Measurements from ENCODE around the gene ZNF668. TPM values are rescaled to one million over a fixed set of nuclear protein-coding genes. Genes with fewer than 3 reads are reported as not detected.

ZNF668 gene
- total RNA-seq, 4 donors from 2014 or later = 7.3 to 10.7 (median 7.6) TPM

DNA sequence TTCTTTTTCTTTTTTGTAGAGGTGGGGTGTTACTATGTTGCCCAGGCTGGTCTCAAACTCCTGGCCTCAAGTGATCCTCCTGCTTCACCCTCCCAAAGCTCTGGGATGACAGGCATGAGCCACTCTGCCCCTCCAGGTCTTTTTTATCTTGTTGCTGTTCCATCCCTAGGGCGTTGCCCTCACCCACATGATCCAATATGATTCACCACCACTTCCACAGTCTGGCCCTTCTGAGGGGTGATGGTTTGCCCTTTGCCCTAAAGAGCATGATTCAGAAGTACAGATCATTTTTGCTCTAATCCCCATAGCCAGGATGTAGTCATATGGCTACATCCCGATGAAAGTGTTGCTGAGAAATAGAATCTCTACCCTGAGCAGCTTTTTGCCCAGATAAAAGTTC lies 21.9 kb downstream of the ZNF668 start:
- TF ChIP-seq, protein P1, sequence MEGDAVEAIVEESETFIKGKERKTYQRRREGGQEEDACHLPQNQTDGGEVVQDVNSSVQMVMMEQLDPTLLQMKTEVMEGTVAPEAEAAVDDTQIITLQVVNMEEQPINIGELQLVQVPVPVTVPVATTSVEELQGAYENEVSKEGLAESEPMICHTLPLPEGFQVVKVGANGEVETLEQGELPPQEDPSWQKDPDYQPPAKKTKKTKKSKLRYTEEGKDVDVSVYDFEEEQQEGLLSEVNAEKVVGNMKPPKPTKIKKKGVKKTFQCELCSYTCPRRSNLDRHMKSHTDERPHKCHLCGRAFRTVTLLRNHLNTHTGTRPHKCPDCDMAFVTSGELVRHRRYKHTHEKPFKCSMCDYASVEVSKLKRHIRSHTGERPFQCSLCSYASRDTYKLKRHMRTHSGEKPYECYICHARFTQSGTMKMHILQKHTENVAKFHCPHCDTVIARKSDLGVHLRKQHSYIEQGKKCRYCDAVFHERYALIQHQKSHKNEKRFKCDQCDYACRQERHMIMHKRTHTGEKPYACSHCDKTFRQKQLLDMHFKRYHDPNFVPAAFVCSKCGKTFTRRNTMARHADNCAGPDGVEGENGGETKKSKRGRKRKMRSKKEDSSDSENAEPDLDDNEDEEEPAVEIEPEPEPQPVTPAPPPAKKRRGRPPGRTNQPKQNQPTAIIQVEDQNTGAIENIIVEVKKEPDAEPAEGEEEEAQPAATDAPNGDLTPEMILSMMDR (IDR thresholded peaks at IDR 0.05; ENCODE audit: low read depth) = no peak

- TF ChIP-seq, protein P1 (IDR thresholded peaks at IDR 0.05; ENCODE audit: low read depth) = no peak
Observed at GRCh38 chr16:31050280-31051030, 23.6 kb downstream of the ZNF668 start.

DNA sequence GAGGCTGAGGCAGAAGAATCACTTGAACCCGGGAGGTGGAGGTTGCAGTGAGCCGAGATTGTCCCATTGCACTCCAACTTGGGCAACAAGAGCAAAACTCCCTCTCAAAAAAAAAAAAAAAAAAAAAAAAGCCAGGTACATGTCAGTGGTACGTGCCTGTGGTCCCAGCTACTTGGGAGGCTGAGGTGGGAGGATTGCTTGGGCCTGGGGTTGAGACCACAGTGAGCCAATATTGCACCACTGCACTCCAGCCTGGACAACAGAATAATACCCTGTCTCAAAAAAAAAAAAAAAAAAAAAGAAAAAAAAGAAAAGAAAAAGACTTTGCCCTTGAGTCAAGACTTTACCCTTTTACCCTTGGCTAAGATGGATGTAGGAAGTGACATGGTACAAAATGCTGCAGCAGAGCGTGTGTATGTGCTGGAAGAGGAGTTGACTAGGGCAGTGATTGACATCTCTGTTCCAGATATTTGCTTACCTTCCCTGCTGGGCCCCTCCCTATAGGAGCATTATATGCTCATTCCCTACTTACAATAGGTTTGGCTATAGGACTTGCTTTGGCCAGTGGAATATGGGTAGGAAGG lies 30.1 kb downstream of the ZNF668 start:
- TF ChIP-seq, protein P1 (IDR thresholded peaks at IDR 0.05; ENCODE audit: low read depth) = no peak

DNA sequence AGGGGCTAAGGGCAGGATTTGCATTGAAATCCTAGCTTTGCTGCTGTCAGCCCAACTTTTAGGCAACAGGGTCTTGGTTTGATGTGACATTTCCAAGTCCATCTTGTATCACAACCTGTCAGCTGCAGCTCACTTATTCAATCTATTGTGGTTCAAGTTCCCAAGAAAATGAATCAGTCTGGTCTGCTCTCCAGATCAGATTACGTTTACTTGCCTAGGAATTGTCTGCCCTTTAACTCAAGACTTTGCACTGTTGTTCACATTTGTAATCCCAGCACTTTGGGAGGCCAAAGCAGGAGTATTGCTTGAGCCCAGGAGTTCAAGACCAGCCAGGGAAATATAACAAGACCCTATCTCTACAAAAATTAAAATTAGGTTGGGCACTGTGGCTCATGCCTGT lies 30.7 kb downstream of the ZNF668 start:
- TF ChIP-seq, protein P1 (IDR thresholded peaks at IDR 0.05; ENCODE audit: low read depth) = no peak

- TF ChIP-seq, protein P1 (IDR thresholded peaks at IDR 0.05; ENCODE audit: low read depth) = no peak
Observed at GRCh38 chr16:31042866-31043265, 31.2 kb downstream of the ZNF668 start.

GRCh38 chr16:31038993-31039392 lies 35.0 kb downstream of the ZNF668 start:
- TF ChIP-seq, protein P1 (IDR thresholded peaks at IDR 0.05; ENCODE audit: low read depth) = no peak

- TF ChIP-seq, protein P1 (IDR thresholded peaks at IDR 0.05; ENCODE audit: low read depth) = no peak
Observed at GRCh38 chr16:31036691-31037090, 37.3 kb downstream of the ZNF668 start.
